MM.1S (cell line): Measurements from ENCODE around the gene AFG3L2.

Experiments
- DNase-seq: peaks from one replicate; pipeline ENCODE4 v3.0.0-alpha.2; 2015
- H2AFZ ChIP-seq: fragments of 300-600 bp; sonication (generic); 2 replicates; pipeline ENCODE4 v1.6.0; 2016; ENCODE audit warnings: antibody characterized with exemption, low read length
- H3F3A ChIP-seq: fragments of 300-600 bp; sonication (generic); 2 replicates; pipeline ENCODE4 v1.6.1; 2016; ENCODE audit warnings: mild to moderate bottlenecking, antibody characterized with exemption, low read length, moderate library complexity, mixed read lengths; ENCODE audit not compliant: insufficient read depth
- H3K27ac ChIP-seq: fragments of 300-600 bp; sonication (generic); 2 replicates; pipeline ENCODE4 v1.5.1; 2016; ENCODE audit warnings: mild to moderate bottlenecking, low read length
- H3K27me3 ChIP-seq: fragments of 300-600 bp; sonication (generic); replicated peaks from 2 replicates; pipeline ENCODE4 v1.6.0; 2016; ENCODE audit warnings: low read length; ENCODE audit not compliant: insufficient read depth
- H3K36me3 ChIP-seq: fragments of 300-600 bp; sonication (generic); replicated peaks from 2 replicates; pipeline ENCODE4 v1.6.1; 2016; ENCODE audit warnings: mild to moderate bottlenecking, low read length, mixed read lengths; ENCODE audit not compliant: insufficient read depth
- H3K4me1 ChIP-seq: fragments of 300-600 bp; sonication (generic); 2 replicates; pipeline ENCODE4 v1.6.1; 2016; ENCODE audit warnings: low read length, mixed read lengths
- H3K4me2 ChIP-seq: fragments of 300-600 bp; sonication (generic); 2 replicates; pipeline ENCODE4 v1.6.0; 2016; ENCODE audit warnings: low read depth, low read length
- H3K4me3 ChIP-seq: fragments of 300-600 bp; sonication (generic); 2 replicates; pipeline ENCODE4 v1.5.1; 2016; ENCODE audit warnings: low read length, mixed read lengths
- H3K79me2 ChIP-seq: fragments of 300-600 bp; sonication (generic); 2 replicates; pipeline ENCODE4 v1.6.1; 2016; ENCODE audit warnings: mixed run types, low read length, mixed read lengths
- H3K9ac ChIP-seq: fragments of 300-600 bp; sonication (generic); 2 replicates; pipeline ENCODE4 v1.6.1; 2016; ENCODE audit warnings: low read length, mixed read lengths
- H3K9me2 ChIP-seq: fragments of 300-600 bp; sonication (generic); replicated peaks from 2 replicates; pipeline ENCODE4 v1.6.1; 2016; ENCODE audit warnings: mild to moderate bottlenecking, low read length, mixed read lengths; ENCODE audit not compliant: insufficient read depth
- H3K9me3 ChIP-seq: fragments of 300-600 bp; sonication (generic); replicated peaks from 2 replicates; pipeline ENCODE4 v1.6.1; 2016; ENCODE audit warnings: mild to moderate bottlenecking, low read length, mixed read lengths; ENCODE audit not compliant: insufficient read depth
- H4K20me1 ChIP-seq: fragments of 300-600 bp; sonication (generic); 2 replicates; pipeline ENCODE4 v1.6.1; 2016; ENCODE audit warnings: mild to moderate bottlenecking, low read length, moderate library complexity, mixed read lengths; ENCODE audit not compliant: insufficient read depth
- CTCF ChIP-seq: fragments of 300-600 bp; sonication (generic); IDR thresholded peaks from 2 replicates; pipeline ENCODE4 v1.5.1; 2016; ENCODE audit warnings: antibody characterized with exemption, low read length, mixed read lengths
- EZH2 ChIP-seq: fragments of 300-600 bp; sonication (generic); optimal IDR thresholded peaks from 2 replicates; pipeline ENCODE3; 2017; ENCODE audit warnings: low read depth, mild to moderate bottlenecking, antibody characterized with exemption, low read length, mixed read lengths
- EZH2phosphoT487 ChIP-seq: fragments of 300-600 bp; sonication (generic); IDR thresholded peaks from 2 replicates; pipeline ENCODE4 v1.6.1; 2018; ENCODE audit warnings: antibody characterized with exemption, low read length

The AFG3L2 gene

GRCh38 chr18:12408247-12408869 is 31.3 kb upstream of the AFG3L2 start:
- H3K27ac ChIP-seq, result no peak overlapping the region
- peak overlapping the region; percentile 93 for H2AFZ ChIP-seq
- H3K9ac ChIP-seq, result peak overlapping the region; percentile 76

GRCh38 chr18:12406371-12407111 is 29.5 kb upstream of the AFG3L2 start:
- Histone ChIP-seq H3K79me2 (peaks cover 11% of the 10 kb centered on the region), H3K9ac (no peak overlapping the region), H3K4me3 (no peak overlapping the region), H2AFZ (no peak overlapping the region), H3F3A (no peaks in the 10 kb centered on the region), H3K9me3 (no peaks in the 10 kb centered on the region), H3K4me1 (0 out of 2 replicates have a peak, but pooled peaks cover 3% of the 10 kb centered on the region), H4K20me1 (no peaks in the 10 kb centered on the region), H3K36me3 (no peaks in the 10 kb centered on the region), H3K27me3 (peaks cover 24% of the 10 kb centered on the region), H3K9me2 (no peaks in the 10 kb centered on the region), H3K4me2 (peak overlapping the region; percentile 46; the same call in 1 of the 2 replicates), H3K27ac (no peak overlapping the region)
- TF ChIP-seq EZH2, result no peak
- no peak for TF ChIP-seq CTCF
- no peak for TF ChIP-seq EZH2phosphoT487
- no peak for DNase-seq

More at GRCh38 chr18:12408247-12408869, 31.3 kb upstream of the AFG3L2 start:
- DNase-seq, result peak; percentile 6
- TF ChIP-seq EZH2phosphoT487 (no peak), EZH2 (no peak), CTCF (no peak)
- H3F3A ChIP-seq, result no peaks in the 10 kb centered on the region
- H3K27me3 ChIP-seq, result peaks cover 24% of the 10 kb centered on the region
- H3K4me1 ChIP-seq, result 0 out of 2 replicates have a peak, but pooled peaks cover 3% of the 10 kb centered on the region
- no peaks in the 10 kb centered on the region for H3K9me3 ChIP-seq
- peaks cover 11% of the 10 kb centered on the region for H3K79me2 ChIP-seq
- no peaks in the 10 kb centered on the region for H4K20me1 ChIP-seq
- H3K4me2 ChIP-seq, result peak overlapping the region; percentile 96
- H3K9me2 ChIP-seq, result no peaks in the 10 kb centered on the region
- no peaks in the 10 kb centered on the region for H3K36me3 ChIP-seq
- peak overlapping the region; percentile 76 for H3K4me3 ChIP-seq

GRCh38 chr18:12405066-12405465 is 28.0 kb upstream of the AFG3L2 start:
- Histone ChIP-seq H3K79me2 (peaks cover 11% of the 10 kb centered on the region), H3F3A (no peaks in the 10 kb centered on the region), H4K20me1 (no peaks in the 10 kb centered on the region), H3K4me3 (no peak overlapping the region), H2AFZ (no peak overlapping the region), H3K4me1 (0 out of 2 replicates have a peak, but pooled peaks cover 3% of the 10 kb centered on the region), H3K4me2 (no peak overlapping the region), H3K36me3 (no peaks in the 10 kb centered on the region), H3K9ac (no peak overlapping the region), H3K9me3 (no peaks in the 10 kb centered on the region), H3K9me2 (no peaks in the 10 kb centered on the region), H3K27ac (no peak overlapping the region), H3K27me3 (peaks cover 24% of the 10 kb centered on the region)
- no peak for DNase-seq
- TF ChIP-seq CTCF (no peak), EZH2phosphoT487 (no peak)
